GM19239 (cell line): ENCODE data around the gene CCDC43.
A peak's percentile ranks its signal among the peaks of the same experiment; 100 is the strongest.
"Not testable (repeated sequence)": the region's sequence is repeated elsewhere in the genome, so short reads cannot be mapped to it uniquely, and the experiment has no call there.

Source experiments
- DNase-seq: peaks from one replicate; pipeline ENCODE4 v3.0.0; 2011; ENCODE audit warnings: low spot score; ENCODE audit not compliant: insufficient read length
- FAIRE-seq: peaks from 2 replicates; lab custom pipeline; 2011; peaks lifted over from hg19 to GRCh38; lab: Jason Lieb, UNC

Gene CCDC43

GRCh38 chr17:44689477-44690217 lies at the start of gene CCDC43:
CCDC43 (minus strand) TSS chr17:44689776; CDS start chr17:44689753, 23 bp downstream.
- peak; percentile 83 for DNase-seq
- FAIRE-seq, result peak; percentile 87

GRCh38 chr17:44738214-44738906 lies 48.8 kb upstream of the CCDC43 start:
- FAIRE-seq, result no peak

GRCh38 chr17:44736551-44737240 lies 47.1 kb upstream of the CCDC43 start:
- DNase-seq (no peak), FAIRE-seq (no peak)

More at GRCh38 chr17:44738214-44738906, 48.8 kb upstream of the CCDC43 start:
- DNase-seq, result no peak

GRCh38 chr17:44734272-44734671 lies 44.7 kb upstream of the CCDC43 start:
- DNase-seq, result no peak
- FAIRE-seq, result no peak

GRCh38 chr17:44733753-44734152 lies 44.2 kb upstream of the CCDC43 start:
- DNase-seq, result no peak
- no peak for FAIRE-seq

GRCh38 chr17:44726121-44726520 lies 36.5 kb upstream of the CCDC43 start:
- FAIRE-seq, DNase-seq: not testable (repeated sequence)

- FAIRE-seq (no peak), DNase-seq (no peak)
Measured at GRCh38 chr17:44722254-44722653, 32.7 kb upstream of the CCDC43 start.

GRCh38 chr17:44719444-44719843 lies 29.9 kb upstream of the CCDC43 start:
- DNase-seq (no peak), FAIRE-seq (no peak)

- FAIRE-seq (peak; percentile 89), DNase-seq (peak; percentile 90)
Measured at GRCh38 chr17:44708401-44709263, 19.1 kb upstream of the CCDC43 start, which contains the start of gene DBF4B. DBF4B (plus strand) TSS chr17:44708665; CDS start chr17:44708821, 156 bp downstream.

GRCh38 chr17:44707755-44708400 lies 18.3 kb upstream of the CCDC43 start:
- no peak for DNase-seq
- no peak for FAIRE-seq

GRCh38 chr17:44700288-44700687 lies 10.7 kb upstream of the CCDC43 start:
- FAIRE-seq, DNase-seq: not testable (repeated sequence)

GRCh38 chr17:44693609-44694008 lies 4.0 kb upstream of the CCDC43 start:
- FAIRE-seq, result no peak
- no peak for DNase-seq

- peak; percentile 16 for DNase-seq
- FAIRE-seq, result not testable (repeated sequence)
Measured at GRCh38 chr17:44690746-44691306, 1.2 kb upstream of the CCDC43 start.

GRCh38 chr17:44688675-44689476 lies 700 bp downstream of the CCDC43 start:
- FAIRE-seq (no peak), DNase-seq (peak; percentile 34)

GRCh38 chr17:44688200-44688599 lies 1.4 kb downstream of the CCDC43 start:
- no peak for FAIRE-seq
- DNase-seq, result no peak

GRCh38 chr17:44687756-44688155 lies 1.8 kb downstream of the CCDC43 start:
- FAIRE-seq (no peak), DNase-seq (no peak)

GRCh38 chr17:44683303-44683702 lies 6.3 kb downstream of the CCDC43 start:
- not testable (repeated sequence) for FAIRE-seq

GRCh38 chr17:44677136-44677535 lies 12.4 kb downstream of the CCDC43 start:
- DNase-seq (no peak), FAIRE-seq (no peak)

More at GRCh38 chr17:44683303-44683702, 6.3 kb downstream of the CCDC43 start:
- not testable (repeated sequence) for DNase-seq
